HUES6 (cell line): Measurements from ENCODE around the gene KMT2C.
"Not testable (repeated sequence)": the region's sequence is repeated elsewhere in the genome, so short reads cannot be mapped to it uniquely, and the experiment has no call there.

Experiments used
- H3K27ac ChIP-seq: 2 replicates; pipeline ENCODE4 v1.7.0; 2013; ENCODE audit warnings: low read depth, mild to moderate bottlenecking, low read length, inconsistent platforms
- H3K27me3 ChIP-seq: 2 replicates; pipeline ENCODE4 v1.6.1; 2013; ENCODE audit warnings: low read length; ENCODE audit not compliant: control insufficient read depth, insufficient read depth
- H3K36me3 ChIP-seq: 2 replicates; pipeline ENCODE4 v1.6.1; 2013; ENCODE audit warnings: low read length; ENCODE audit not compliant: control insufficient read depth, insufficient read depth
- H3K4me1 ChIP-seq: 2 replicates; pipeline ENCODE4 v1.6.1; 2013; ENCODE audit warnings: low read length; ENCODE audit not compliant: control insufficient read depth, insufficient read depth
- H3K4me3 ChIP-seq: 2 replicates; pipeline ENCODE4 v1.5.1; 2013; ENCODE audit warnings: low read depth, low read length
- H3K9ac ChIP-seq: one replicate; pipeline ENCODE4 v1.6.1; 2013; ENCODE audit warnings: mild to moderate bottlenecking, low read length
- H3K9me3 ChIP-seq: 2 replicates; pipeline ENCODE4 v1.6.1; 2013; ENCODE audit warnings: low read depth, low read length; ENCODE audit not compliant: control insufficient read depth, insufficient read depth

The KMT2C gene

GRCh38 chr7:152441168-152441567 lies 5.4 kb upstream of the KMT2C start:
- not testable (repeated sequence) for H3K36me3 ChIP-seq, H3K4me3 ChIP-seq, H3K9me3 ChIP-seq, H3K9ac ChIP-seq, H3K27me3 ChIP-seq, H3K27ac ChIP-seq, H3K4me1 ChIP-seq

- not testable (repeated sequence) for H3K9me3 ChIP-seq, H3K36me3 ChIP-seq, H3K4me1 ChIP-seq, H3K27ac ChIP-seq, H3K4me3 ChIP-seq, H3K27me3 ChIP-seq, H3K9ac ChIP-seq
Observed at GRCh38 chr7:152438017-152438416, 2.2 kb upstream of the KMT2C start.

GRCh38 chr7:152436931-152437575 lies 1.2 kb upstream of the KMT2C start:
- not testable (repeated sequence) for H3K27me3 ChIP-seq, H3K27ac ChIP-seq, H3K4me1 ChIP-seq, H3K9me3 ChIP-seq, H3K36me3 ChIP-seq
- Histone ChIP-seq H3K9ac (peak overlapping the region; percentile 59), H3K4me3 (peak overlapping the region; percentile 72)

- Histone ChIP-seq H3K4me1 (peaks cover 10% of the 10 kb centered on the region; the same call in 1 of the 2 replicates), H3K9ac (peak overlapping the region; percentile 59), H3K9me3 (no peaks in the 10 kb centered on the region), H3K27ac (no peak overlapping the region; the same call in 1 of the 2 replicates), H3K27me3 (no peaks in the 10 kb centered on the region), H3K4me3 (peak overlapping the region; percentile 72), H3K36me3 (no peaks in the 10 kb centered on the region)
Observed at GRCh38 chr7:152436111-152436930, 518 bp upstream of the KMT2C start.

GRCh38 chr7:152434511-152435383 lies 1.1 kb downstream of the KMT2C start:
- Histone ChIP-seq H3K4me3 (peak overlapping the region; percentile 68), H3K9ac (peak overlapping the region; percentile 72)
- H3K36me3 ChIP-seq, H3K27me3 ChIP-seq, H3K27ac ChIP-seq, H3K4me1 ChIP-seq, H3K9me3 ChIP-seq: not testable (repeated sequence)

- H3K36me3 ChIP-seq, H3K27ac ChIP-seq, H3K27me3 ChIP-seq, H3K9me3 ChIP-seq: not testable (repeated sequence)
- peak overlapping the region; percentile 72 for H3K9ac ChIP-seq
- H3K4me3 ChIP-seq: peak overlapping the region; percentile 68
- peaks cover 13% of the 10 kb centered on the region for H3K4me1 ChIP-seq
Observed at GRCh38 chr7:152433721-152434490, 1.9 kb downstream of the KMT2C start.

GRCh38 chr7:152432735-152433134 lies 3.1 kb downstream of the KMT2C start:
- H3K27me3 ChIP-seq, H3K9me3 ChIP-seq, H3K4me3 ChIP-seq, H3K27ac ChIP-seq, H3K36me3 ChIP-seq, H3K9ac ChIP-seq: not testable (repeated sequence)
- peaks cover 17% of the 10 kb centered on the region for H3K4me1 ChIP-seq

GRCh38 chr7:152430854-152431253 lies 4.9 kb downstream of the KMT2C start:
- no peak overlapping the region for H3K4me3 ChIP-seq
- no peak overlapping the region for H3K27ac ChIP-seq
- no peaks in the 10 kb centered on the region for H3K27me3 ChIP-seq
- H3K9ac ChIP-seq: no peak overlapping the region
- H3K9me3 ChIP-seq: no peaks in the 10 kb centered on the region
- peaks cover 17% of the 10 kb centered on the region for H3K4me1 ChIP-seq
- H3K36me3 ChIP-seq: no peaks in the 10 kb centered on the region

GRCh38 chr7:152430118-152430517 lies 5.7 kb downstream of the KMT2C start:
- not testable (repeated sequence) for H3K9me3 ChIP-seq, H3K27me3 ChIP-seq, H3K27ac ChIP-seq, H3K36me3 ChIP-seq, H3K9ac ChIP-seq, H3K4me3 ChIP-seq
- peaks cover 17% of the 10 kb centered on the region for H3K4me1 ChIP-seq

- H3K36me3 ChIP-seq: peaks cover 9% of the 10 kb centered on the region; the same call in 1 of the 2 replicates
- peaks cover 8% of the 10 kb centered on the region for H3K4me1 ChIP-seq
- no peak overlapping the region for H3K4me3 ChIP-seq
- H3K27ac ChIP-seq: no peak overlapping the region
- no peak overlapping the region for H3K9ac ChIP-seq
- peaks cover 25% of the 10 kb centered on the region for H3K9me3 ChIP-seq
- no peaks in the 10 kb centered on the region for H3K27me3 ChIP-seq
Observed at GRCh38 chr7:152424348-152425108, 11.3 kb downstream of the KMT2C start.
